BJ (cell line): ENCODE measurements around the gene TREH. TPM values are rescaled to one million over a fixed set of nuclear protein-coding genes. Genes with fewer than 3 reads are reported as not detected.

Source experiments
- CTCF ChIA-PET: fragments of 350-600 bp; formaldehyde crosslinking; extraction: SDS; loops from one replicate; lab custom pipeline; 2021; ENCODE audit warnings: antibody characterized with exemption, inconsistent platforms; lab: Yijun Ruan, JAX
- POLR2A ChIA-PET: fragments of 300-600 bp; sonication (Branson Sonifier 250); formaldehyde crosslinking; extraction: SDS; loops from one replicate; lab custom pipeline; 2021; ENCODE audit warnings: antibody characterized with exemption; lab: Charles Lee
- DNase-seq: peaks from one replicate; pipeline ENCODE4 v3.0.0-alpha.2; 2011; ENCODE audit warnings: low read depth
- H3K27me3 ChIP-seq: 2 replicates; pipeline ENCODE4 v1.6.0; 2011; ENCODE audit warnings: low read length; ENCODE audit not compliant: control insufficient read depth, insufficient read depth
- H3K36me3 ChIP-seq: 2 replicates; pipeline ENCODE4 v1.5.1; 2011; ENCODE audit warnings: low read length; ENCODE audit not compliant: control insufficient read depth, insufficient read depth
- H3K4me3 ChIP-seq: 2 replicates; pipeline ENCODE4 v1.5.1; 2011; ENCODE audit warnings: low read depth, mild to moderate bottlenecking, control low read depth, low read length
- polyA plus RNA-seq: library from polyadenylated mRNA; depleted of rRNA; stranded (reverse); fragments of >200 nt; gene quantifications from 2 replicates; pipeline ENCODE4 v1.2.3, GENCODE V29; 2011
- TF ChIP-seq, protein P1 (sequence below): IDR thresholded peaks from 2 replicates; pipeline ENCODE4 v1.5.1; 2011; ENCODE audit warnings: low read depth, mild to moderate bottlenecking, control low read depth, inconsistent platforms, low read length, moderate library complexity; ENCODE audit not compliant: insufficient read depth

TREH gene
- polyA plus RNA-seq, 1 experiment, result not detected

- POLR2A ChIA-PET, result no interaction called here
- no peak for DNase-seq
- Histone ChIP-seq H3K36me3 (peaks cover 32% of the 10 kb centered on the region), H3K27me3 (no peaks in the 10 kb centered on the region), H3K4me3 (no peak overlapping the region)
- TF ChIP-seq, protein P1, sequence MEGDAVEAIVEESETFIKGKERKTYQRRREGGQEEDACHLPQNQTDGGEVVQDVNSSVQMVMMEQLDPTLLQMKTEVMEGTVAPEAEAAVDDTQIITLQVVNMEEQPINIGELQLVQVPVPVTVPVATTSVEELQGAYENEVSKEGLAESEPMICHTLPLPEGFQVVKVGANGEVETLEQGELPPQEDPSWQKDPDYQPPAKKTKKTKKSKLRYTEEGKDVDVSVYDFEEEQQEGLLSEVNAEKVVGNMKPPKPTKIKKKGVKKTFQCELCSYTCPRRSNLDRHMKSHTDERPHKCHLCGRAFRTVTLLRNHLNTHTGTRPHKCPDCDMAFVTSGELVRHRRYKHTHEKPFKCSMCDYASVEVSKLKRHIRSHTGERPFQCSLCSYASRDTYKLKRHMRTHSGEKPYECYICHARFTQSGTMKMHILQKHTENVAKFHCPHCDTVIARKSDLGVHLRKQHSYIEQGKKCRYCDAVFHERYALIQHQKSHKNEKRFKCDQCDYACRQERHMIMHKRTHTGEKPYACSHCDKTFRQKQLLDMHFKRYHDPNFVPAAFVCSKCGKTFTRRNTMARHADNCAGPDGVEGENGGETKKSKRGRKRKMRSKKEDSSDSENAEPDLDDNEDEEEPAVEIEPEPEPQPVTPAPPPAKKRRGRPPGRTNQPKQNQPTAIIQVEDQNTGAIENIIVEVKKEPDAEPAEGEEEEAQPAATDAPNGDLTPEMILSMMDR, result no peak
- CTCF ChIA-PET, result interaction anchor here (0.6 to 8.2 kb wide), 4 partner anchors 9 to 1831 kb away, joined by 3 to 71 read pairs (median 10); partner anchors contain the start of gene PHLDB1
Measured at GRCh38 chr11:118623269-118623655, 56.2 kb downstream of the TREH start.

- POLR2A ChIA-PET, result interaction anchor here (0.6 to 0.9 kb wide), 2 partner anchors 14 to 15 kb away, joined by 3 to 12 read pairs; partner anchors contain the start of gene PHLDB1
- Histone ChIP-seq H3K4me3 (peak overlapping the region; percentile 63), H3K36me3 (peaks cover 30% of the 10 kb centered on the region), H3K27me3 (no peaks in the 10 kb centered on the region)
- TF ChIP-seq, protein P1, result no peak
- no peak for DNase-seq
- CTCF ChIA-PET, result interaction anchor here (0.6 to 8.2 kb wide), 4 partner anchors 9 to 1832 kb away, joined by 3 to 71 read pairs (median 10); partner anchors contain the start of gene PHLDB1
Measured at GRCh38 chr11:118622376-118623268, 56.8 kb downstream of the TREH start.

- CTCF ChIA-PET, result interaction anchor here (0.6 to 8.2 kb wide), 5 partner anchors 10 to 306 kb away, joined by 3 to 71 read pairs (median 4); partner anchors contain the start of gene PHLDB1
- TF ChIP-seq, protein P1, result no peak
- Histone ChIP-seq H3K4me3 (peak overlapping the region; percentile 63), H3K36me3 (peaks cover 27% of the 10 kb centered on the region), H3K27me3 (no peaks in the 10 kb centered on the region)
- POLR2A ChIA-PET, result interaction anchor here (0.9 kb wide), 1 partner anchor 15 kb away, joined by 3 read pairs; no protein-coding TSS in a partner anchor
- DNase-seq, result no peak
Measured at GRCh38 chr11:118621784-118622375, 57.6 kb downstream of the TREH start.

DNA sequence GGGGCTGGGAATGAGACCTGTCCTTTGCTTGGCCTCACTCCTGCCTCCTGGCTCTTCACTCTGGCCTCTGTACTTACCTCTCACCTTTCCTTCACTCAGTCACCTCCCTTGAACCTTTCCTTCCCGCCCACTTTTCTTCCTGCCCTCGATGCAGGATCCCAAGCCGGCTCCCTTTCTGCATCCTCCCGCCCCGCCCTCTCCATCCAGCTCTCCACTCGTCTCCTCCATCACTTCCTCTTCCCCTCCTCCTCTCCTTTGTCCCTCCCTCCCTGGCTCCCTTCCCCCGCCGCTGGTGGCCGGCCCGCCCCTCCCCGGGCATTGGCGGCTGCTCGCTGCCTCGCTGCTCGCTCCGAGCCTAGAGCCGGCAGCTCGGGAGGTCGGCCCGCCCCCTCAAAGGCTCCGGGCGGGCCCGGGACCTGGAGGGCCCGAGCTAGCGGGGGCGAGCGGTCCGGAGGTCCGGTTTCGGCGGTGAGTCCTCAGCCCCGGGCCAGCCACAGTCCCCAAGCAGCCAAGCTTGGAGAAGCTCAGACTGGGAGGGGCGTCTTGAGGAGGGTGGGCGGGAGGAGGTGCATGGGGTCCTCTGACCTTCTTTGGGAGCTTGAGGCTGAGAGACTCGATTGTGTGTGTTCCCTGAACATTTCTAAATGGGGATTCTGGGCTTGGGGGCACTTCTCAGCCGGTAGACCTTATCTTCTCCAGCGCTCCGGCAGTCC lies 58.2 kb downstream of the TREH start:
- peak overlapping the region; percentile 63 for H3K4me3 ChIP-seq
- no peaks in the 10 kb centered on the region for H3K27me3 ChIP-seq
- ChIA-PET CTCF (interaction anchor here (0.6 to 8.2 kb wide), 6 partner anchors 9 to 307 kb away, joined by 3 to 71 read pairs (median 4); partner anchors contain the start of gene PHLDB1), POLR2A (interaction anchor here (0.5 to 1.0 kb wide), 3 partner anchors 14 to 338 kb away, joined by 3 to 4 read pairs (median 4); partner anchors contain the start of gene PHLDB1)
- no peak for DNase-seq
- TF ChIP-seq, protein P1, result no peak
- H3K36me3 ChIP-seq, result peaks cover 27% of the 10 kb centered on the region
